OCI-LY3 (cell line): ENCODE results near the gene RAN.

Experiments used
- CTCF ChIP-seq: fragments of 200-600, 300-600 bp; sonication (generic); IDR thresholded peaks from 2 replicates; pipeline ENCODE4 v1.5.1; 2014; ENCODE audit warnings: antibody characterized with exemption, low read length, low read depth
- EZH2phosphoT487 ChIP-seq: fragments of 200-600 bp; shearing (Covaris generic); IDR thresholded peaks from 2 replicates; pipeline ENCODE4 v1.6.1; 2018; ENCODE audit warnings: antibody characterized with exemption, mixed run types, low read depth

DNA sequence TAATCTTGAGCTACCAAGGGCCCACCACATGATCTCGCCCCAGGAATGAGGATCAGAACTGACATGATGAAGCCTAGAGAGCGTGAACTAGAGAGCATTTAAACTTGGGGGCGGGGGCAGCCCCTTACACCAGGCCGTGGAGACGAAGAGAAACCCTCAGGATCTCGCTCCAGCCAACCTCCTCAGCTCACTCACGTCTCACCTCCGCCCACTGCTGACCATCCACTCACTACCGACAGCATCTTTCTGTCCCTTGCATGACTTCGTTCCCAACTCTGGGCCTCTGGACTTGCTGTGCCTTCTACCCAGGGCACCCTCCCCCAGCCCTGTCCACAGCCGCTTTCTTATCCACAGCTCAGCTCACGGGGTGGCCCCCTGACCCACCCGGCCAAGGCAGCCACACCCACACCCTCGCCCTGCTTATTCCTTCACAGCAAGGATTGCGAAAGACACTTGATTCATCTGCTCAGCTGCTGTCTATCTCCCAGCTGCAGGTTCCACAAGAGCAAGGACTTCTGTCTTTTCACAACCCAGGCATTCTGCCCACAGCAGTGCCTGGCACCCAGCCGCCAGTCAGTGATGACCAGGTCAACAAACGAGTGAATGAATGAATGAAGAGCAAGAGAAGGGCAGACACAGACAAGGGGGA is 39.2 kb upstream of the RAN start:
- TF ChIP-seq CTCF (no peak), EZH2phosphoT487 (no peak)
